Measurements from ENCODE around the gene CPT1A.

DNA sequence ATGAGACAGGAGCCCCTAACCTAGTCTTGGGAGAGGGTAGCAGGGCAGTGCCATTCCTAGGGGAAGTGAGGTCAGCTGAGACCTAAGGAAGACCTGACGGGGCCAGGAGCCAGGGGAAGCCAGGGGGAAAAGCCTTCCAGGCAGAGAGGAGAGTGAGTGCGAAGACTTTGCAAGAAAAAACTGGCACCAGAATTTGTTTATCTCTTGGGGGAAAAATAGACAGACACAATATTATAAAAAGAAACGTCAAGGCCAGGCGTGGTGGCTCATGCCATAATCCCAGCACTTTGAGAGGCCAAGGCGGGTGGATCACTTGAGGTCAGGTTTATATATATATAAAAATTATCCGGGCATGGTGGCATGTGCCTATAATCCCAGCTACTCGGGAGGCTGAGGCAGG lies 63.5 kb downstream of the CPT1A start:
- TF ChIP-seq EP300 (IDR thresholded peaks at IDR 0.05) (no peak), CTCF (IDR thresholded peaks at IDR 0.05) (no peak), POLR2A (IDR thresholded peaks at IDR 0.05) (no peak)

All from sigmoid colon (tissue), 4 donors.